GM12864 (cell line): Measurements from ENCODE around the gene POC1A.

ENCODE experiments used
- DNase-seq: peaks from one replicate; pipeline ENCODE4 v3.0.0-alpha.2; 2011; ENCODE audit warnings: low read depth
- H3K4me3 ChIP-seq: 2 replicates; pipeline ENCODE4 v1.5.1; 2011; ENCODE audit warnings: mild to moderate bottlenecking, low read depth, low read length, control low read depth
- TF ChIP-seq, protein P1 (sequence below): IDR thresholded peaks from 2 replicates; pipeline ENCODE4 v1.5.1; 2011; ENCODE audit warnings: low read depth, mild to moderate bottlenecking, moderate library complexity, low read length, control low read depth, inconsistent platforms; ENCODE audit errors: missing control alignments

The POC1A gene

GRCh38 chr3:52095990-52096775, 58.0 kb downstream of the POC1A start:
- TF ChIP-seq, protein P1, sequence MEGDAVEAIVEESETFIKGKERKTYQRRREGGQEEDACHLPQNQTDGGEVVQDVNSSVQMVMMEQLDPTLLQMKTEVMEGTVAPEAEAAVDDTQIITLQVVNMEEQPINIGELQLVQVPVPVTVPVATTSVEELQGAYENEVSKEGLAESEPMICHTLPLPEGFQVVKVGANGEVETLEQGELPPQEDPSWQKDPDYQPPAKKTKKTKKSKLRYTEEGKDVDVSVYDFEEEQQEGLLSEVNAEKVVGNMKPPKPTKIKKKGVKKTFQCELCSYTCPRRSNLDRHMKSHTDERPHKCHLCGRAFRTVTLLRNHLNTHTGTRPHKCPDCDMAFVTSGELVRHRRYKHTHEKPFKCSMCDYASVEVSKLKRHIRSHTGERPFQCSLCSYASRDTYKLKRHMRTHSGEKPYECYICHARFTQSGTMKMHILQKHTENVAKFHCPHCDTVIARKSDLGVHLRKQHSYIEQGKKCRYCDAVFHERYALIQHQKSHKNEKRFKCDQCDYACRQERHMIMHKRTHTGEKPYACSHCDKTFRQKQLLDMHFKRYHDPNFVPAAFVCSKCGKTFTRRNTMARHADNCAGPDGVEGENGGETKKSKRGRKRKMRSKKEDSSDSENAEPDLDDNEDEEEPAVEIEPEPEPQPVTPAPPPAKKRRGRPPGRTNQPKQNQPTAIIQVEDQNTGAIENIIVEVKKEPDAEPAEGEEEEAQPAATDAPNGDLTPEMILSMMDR, result no peak
- no peak overlapping the region for H3K4me3 ChIP-seq
- DNase-seq, result no peak

DNA sequence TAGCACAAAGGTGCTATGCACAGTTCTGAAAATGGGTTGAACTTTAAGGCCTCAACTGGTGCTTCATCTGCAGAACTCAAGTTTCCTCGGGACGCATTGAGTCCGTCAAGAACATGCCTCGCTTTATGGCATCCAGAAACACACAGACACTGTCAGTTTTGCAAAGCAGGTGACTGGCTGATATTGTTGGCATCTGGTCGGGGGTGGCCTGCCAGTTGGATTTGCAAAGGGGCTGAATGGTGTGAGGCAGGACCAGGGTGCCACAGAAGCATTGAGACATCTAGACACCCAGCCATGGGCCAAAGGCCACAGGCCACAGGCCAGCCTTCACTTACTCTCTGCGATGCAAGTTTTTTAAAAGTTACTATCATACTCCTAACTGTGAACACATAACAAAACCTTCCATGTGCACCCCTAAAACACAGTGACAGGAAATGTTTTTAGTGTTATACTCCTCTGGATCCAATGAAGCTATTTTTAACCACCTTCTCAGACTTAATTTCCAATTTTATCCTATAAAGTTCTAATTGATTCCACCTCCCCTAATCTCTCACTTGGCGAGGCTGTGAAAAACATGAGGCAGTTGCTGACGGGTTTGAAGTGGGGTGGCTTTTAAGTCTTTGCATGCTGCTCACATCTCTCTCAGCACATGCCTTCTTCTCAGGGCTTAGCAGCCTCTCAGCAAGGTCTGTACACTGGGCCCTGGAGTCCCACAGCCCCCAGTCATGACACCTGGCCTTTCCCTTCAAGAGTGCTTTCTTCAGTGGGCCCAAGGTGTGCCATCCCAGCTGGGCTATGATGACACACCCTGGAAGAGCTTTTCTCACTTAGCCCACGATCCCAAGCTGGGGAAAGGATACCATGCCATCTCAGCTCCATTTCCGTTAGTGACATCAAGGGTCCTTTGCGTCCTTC, 59.4 kb downstream of the POC1A start:
- TF ChIP-seq, protein P1, result no peak

GRCh38 chr3:52093756-52094545, 60.3 kb downstream of the POC1A start:
- no peak for DNase-seq
- H3K4me3 ChIP-seq, result no peak overlapping the region
- TF ChIP-seq, protein P1, result no peak

More for the DNA sequence above, 59.4 kb downstream of the POC1A start:
- H3K4me3 ChIP-seq, result no peak overlapping the region
- no peak for DNase-seq

DNA sequence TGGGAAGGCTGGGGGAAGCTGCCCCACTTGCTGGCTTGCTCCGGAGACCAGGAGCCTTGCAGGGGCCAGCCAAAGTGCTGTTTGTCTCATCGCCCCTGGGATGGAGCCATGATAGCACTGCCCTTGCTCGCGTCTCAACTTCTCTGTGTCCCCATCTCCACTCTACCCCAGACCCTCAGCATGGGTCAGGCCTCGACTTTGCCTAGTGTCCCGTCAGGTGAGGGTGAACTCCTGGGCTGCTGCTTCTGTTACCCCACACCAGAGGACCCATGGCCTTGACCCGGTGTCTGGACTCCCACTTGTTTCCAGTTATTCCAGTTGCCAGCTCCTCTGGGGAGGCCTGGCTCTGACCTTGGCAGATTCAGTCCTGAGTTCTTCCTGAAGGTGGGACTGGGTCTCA, 61.3 kb downstream of the POC1A start:
- TF ChIP-seq, protein P1, result no peak
- no peak for DNase-seq
- H3K4me3 ChIP-seq, result no peak overlapping the region

DNA sequence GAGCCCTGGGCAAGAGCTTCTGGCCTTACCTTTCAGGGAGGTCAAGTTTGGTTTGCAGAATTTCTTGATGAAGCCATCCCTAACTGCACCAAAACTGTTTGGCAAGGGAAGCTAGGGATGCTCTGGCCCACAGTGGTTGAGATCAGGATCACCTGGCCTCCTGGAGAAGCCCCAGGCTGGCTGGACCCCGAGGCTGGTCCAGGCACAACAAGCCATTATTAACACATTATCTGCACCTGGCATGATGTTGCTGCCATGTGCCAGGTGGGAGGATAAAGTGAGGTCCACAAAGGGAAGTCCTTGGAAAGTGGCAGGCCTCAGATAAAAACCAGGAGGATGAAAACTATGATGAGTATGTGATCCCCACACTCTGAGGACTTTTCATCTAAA, 62.0 kb downstream of the POC1A start:
- DNase-seq, result no peak
- H3K4me3 ChIP-seq, result no peak overlapping the region
- TF ChIP-seq, protein P1, result no peak

GRCh38 chr3:52091586-52092270, 62.5 kb downstream of the POC1A start:
- DNase-seq, result no peak
- H3K4me3 ChIP-seq, result no peak overlapping the region
- TF ChIP-seq, protein P1, result no peak
